GM06990 (cell line): ENCODE results near the gene HSPB3.

Experiments
- DNase-seq: peaks from one replicate; pipeline ENCODE4 v3.0.0-alpha.2; 2011; ENCODE audit not compliant: insufficient read length; ENCODE audit errors: extremely low read depth
- H3K27me3 ChIP-seq: replicated peaks from 2 replicates; pipeline ENCODE4 v1.6.0; 2011; ENCODE audit warnings: low read length; ENCODE audit not compliant: control insufficient read depth, insufficient read depth
- H3K36me3 ChIP-seq: 2 replicates; pipeline ENCODE4 v1.5.1; 2011; ENCODE audit warnings: low read length; ENCODE audit not compliant: control insufficient read depth, insufficient read depth
- H3K4me3 ChIP-seq: replicated peaks from 2 replicates; pipeline ENCODE4 v1.5.1; 2011; ENCODE audit warnings: low read depth, mild to moderate bottlenecking, control low read depth, low read length
- TF ChIP-seq, protein P1 (sequence below): IDR thresholded peaks from 2 replicates; pipeline ENCODE4 v1.5.1; 2011; ENCODE audit warnings: low read length, control low read depth, mild to moderate bottlenecking, inconsistent platforms; ENCODE audit not compliant: insufficient read depth, poor library complexity, severe bottlenecking

HSPB3 gene

DNA sequence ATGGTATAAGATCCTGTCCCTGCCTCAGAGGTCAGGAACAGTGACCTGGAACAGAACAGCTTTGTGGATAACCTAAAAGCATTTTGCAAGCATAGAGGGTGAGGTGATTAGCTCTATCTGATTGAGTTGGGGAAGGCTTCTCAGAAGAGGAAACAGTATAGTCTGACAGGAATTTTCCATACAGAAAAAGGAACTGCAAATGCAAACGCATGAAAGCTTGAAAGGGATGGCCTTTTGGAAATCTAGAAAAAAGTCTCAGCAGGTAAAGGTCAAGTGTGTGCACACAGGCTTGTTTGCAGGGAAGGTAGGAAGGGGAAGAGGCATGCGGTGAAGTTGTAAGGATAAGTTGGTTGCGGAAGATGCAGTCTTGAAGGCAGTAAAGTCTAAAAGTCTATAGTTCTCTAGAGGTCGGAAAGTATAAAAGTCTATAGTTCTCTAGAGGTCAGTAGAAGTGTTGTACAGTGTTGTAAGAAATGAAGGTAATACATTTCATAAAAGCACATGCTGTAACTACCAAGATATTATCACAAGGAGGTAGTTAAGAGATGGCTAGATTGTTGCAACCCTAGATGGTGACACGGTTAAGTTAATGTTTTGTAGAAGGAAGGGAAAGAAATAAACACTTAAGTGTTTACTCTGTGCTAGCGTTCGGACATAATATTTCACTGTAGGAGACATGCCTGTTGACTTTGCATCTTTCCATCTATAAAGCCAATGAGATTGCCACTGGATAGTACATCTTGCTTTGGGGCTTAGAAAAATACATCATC, 16.7 kb upstream of the HSPB3 start:
- Histone ChIP-seq H3K4me3 (no peak overlapping the region), H3K27me3 (no peaks in the 10 kb centered on the region), H3K36me3 (no peaks in the 10 kb centered on the region)
- TF ChIP-seq, protein P1, sequence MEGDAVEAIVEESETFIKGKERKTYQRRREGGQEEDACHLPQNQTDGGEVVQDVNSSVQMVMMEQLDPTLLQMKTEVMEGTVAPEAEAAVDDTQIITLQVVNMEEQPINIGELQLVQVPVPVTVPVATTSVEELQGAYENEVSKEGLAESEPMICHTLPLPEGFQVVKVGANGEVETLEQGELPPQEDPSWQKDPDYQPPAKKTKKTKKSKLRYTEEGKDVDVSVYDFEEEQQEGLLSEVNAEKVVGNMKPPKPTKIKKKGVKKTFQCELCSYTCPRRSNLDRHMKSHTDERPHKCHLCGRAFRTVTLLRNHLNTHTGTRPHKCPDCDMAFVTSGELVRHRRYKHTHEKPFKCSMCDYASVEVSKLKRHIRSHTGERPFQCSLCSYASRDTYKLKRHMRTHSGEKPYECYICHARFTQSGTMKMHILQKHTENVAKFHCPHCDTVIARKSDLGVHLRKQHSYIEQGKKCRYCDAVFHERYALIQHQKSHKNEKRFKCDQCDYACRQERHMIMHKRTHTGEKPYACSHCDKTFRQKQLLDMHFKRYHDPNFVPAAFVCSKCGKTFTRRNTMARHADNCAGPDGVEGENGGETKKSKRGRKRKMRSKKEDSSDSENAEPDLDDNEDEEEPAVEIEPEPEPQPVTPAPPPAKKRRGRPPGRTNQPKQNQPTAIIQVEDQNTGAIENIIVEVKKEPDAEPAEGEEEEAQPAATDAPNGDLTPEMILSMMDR, result no peak
- no peak for DNase-seq

DNA sequence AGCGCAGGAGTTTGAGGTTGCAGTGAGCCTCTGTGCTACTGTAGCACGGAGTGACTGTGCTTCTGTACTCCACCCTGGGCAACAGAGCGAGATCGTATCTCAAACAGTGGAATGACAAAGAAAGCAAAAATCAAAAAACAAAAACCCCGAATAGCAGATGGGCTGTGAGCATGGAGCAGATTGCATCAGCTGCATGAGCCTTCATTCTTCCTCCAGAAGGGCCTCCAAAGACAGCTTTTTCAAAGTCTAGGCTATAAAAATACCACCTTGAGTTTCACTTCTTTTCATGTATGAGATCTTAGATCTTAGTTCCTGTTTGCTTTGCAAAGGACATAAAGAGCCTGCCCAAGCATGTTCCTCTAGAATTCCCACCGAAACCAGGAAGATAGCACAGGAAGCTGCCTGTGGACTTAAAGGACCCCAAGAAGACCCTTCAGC, 15.0 kb upstream of the HSPB3 start:
- H3K4me3 ChIP-seq, result no peak overlapping the region
- H3K27me3 ChIP-seq, result no peaks in the 10 kb centered on the region
- H3K36me3 ChIP-seq, result no peaks in the 10 kb centered on the region
- TF ChIP-seq, protein P1, result no peak
- peak; percentile 34 for DNase-seq

GRCh38 chr5:54442271-54442670, 13.2 kb upstream of the HSPB3 start:
- TF ChIP-seq, protein P1, result no peak
- Histone ChIP-seq H3K27me3 (no peaks in the 10 kb centered on the region; the same call in 1 of the 2 replicates), H3K4me3 (no peak overlapping the region), H3K36me3 (no peaks in the 10 kb centered on the region)
- no peak for DNase-seq

- TF ChIP-seq, protein P1, result peak; percentile 55
- peak; percentile 2 for DNase-seq
- H3K36me3 ChIP-seq, result no peaks in the 10 kb centered on the region
- H3K27me3 ChIP-seq, result no peaks in the 10 kb centered on the region; the same call in 1 of the 2 replicates
- H3K4me3 ChIP-seq, result no peak overlapping the region
Measured at GRCh38 chr5:54443270-54443669, 12.2 kb upstream of the HSPB3 start.

GRCh38 chr5:54445691-54446378, 9.7 kb upstream of the HSPB3 start:
- Histone ChIP-seq H3K27me3 (no peaks in the 10 kb centered on the region; the same call in 1 of the 2 replicates), H3K4me3 (no peak overlapping the region), H3K36me3 (no peaks in the 10 kb centered on the region)
- TF ChIP-seq, protein P1, result no peak
- no peak for DNase-seq
